Stimulated activated CD8-positive, alpha-beta memory T cell treated with anti-CD3 and anti-CD28 coated beads, Interleukin-12 subunit alpha, Interleukin-12 subunit beta, amount 100 ng/mL, for 4 hours (primary cell): ENCODE data around the gene MMP24OS.
A peak's percentile ranks its signal among the peaks of the same experiment; 100 is the strongest.
"Not testable (repeated sequence)": the region's sequence is repeated elsewhere in the genome, so short reads cannot be mapped to it uniquely, and the experiment has no call there.

Experiments
- DNase-seq: peaks from one replicate; pipeline ENCODE4 v3.0.0-alpha.2; 2020; ENCODE audit warnings: low read depth

MMP24OS gene

DNA sequence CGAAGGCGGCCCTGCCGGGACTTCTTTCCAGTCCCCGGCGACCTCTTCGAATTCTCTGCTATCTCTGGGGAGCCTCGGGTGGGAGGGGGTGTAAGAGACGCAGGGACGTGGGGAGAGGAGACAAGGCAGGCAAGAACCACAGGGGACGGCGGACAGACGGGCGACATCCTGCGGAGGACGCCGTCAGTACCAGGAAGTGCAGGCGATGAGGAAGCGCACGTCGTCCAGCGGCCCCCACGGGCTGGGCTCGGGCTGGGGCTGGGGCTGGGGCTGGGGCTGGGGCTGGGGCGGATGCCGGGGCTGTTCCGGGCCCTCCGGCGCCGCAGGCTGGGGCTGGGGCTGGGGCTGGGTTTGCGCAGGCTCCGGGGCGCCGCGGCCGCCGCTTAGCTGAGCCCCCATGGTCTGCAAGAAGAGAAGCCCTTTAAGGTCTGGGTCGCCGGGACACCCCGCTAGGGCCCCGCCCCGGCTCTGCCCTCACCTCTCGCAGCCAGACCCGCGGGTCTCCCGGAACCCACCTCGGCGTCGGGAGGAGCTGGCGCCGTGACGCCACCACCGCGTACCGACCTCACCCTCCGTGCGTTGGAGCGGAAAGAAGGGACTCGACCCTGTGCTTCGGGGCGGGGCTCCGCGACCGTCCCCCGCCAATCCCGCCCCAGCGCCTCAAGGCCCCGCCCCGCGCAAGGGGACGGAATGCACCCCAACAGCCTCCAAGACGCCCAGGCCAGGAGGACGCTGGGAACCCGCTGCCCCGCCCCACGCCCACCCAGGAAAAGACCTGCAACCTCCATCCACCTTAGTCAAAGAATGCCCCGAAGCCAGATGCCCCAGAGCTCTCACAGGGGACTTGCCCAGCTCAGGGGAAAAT lies at the start of gene MMP24OS:
Gene MMP24OS, minus strand, starts transcription at position 592 of the 865 bp plus-strand sequence. Its CDS starts 193 bp downstream, at position 399.
- DNase-seq = peak; percentile 80

GRCh38 chr20:35327074-35327976 lies 49.4 kb upstream of the MMP24OS start:
- DNase-seq = no peak

DNA sequence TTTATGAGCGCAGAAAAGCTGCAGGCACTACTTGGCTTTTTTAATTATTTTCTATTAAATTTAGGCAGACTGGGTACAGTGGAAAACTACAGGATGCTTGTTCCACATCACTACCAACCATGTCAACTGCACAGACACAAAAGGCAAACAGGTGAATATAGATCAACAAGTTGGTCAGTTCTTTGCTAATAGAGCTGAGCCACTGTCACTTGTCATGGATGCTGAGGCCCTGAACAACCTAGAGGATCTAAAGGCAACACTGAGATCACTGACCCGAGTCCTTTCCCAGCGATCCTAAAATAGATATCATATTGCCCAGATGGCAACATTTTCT lies 48.8 kb upstream of the MMP24OS start:
- no peak for DNase-seq

DNA sequence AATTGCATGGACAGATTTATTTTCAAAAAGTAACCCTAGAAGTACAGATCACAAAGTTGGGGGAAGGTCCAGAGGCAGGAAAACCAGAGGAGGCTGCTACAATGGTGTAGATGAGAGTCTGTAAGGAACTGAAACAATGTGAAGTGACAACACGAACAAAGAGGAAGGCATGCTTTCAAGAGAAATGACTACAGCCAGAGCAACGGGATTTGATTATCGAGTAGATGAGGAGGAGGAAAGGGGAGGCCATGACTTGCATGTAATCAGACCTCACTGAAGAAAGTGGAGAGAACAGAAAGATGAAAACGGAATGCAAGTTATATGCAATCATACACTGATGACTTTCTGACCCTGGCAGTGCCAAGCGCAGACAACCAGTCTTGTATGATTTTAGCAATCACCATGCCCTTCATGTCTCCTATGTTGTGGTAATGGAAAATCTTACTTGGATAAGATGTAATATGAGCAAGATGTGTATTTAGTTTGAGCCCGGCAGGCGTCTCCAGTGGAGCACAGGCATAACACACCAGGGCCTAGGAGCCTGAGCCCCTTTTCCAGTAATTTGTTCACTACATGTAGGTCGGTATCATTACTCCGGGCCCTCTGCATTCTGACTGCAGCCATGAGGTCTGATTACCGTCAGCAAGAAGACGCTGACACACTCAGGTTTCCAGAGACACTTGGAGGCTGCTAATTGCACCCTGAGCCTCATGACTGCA lies 48.3 kb upstream of the MMP24OS start:
- no peak for DNase-seq

- no peak for DNase-seq
Measured at GRCh38 chr20:35325401-35325800, 47.5 kb upstream of the MMP24OS start.

DNA sequence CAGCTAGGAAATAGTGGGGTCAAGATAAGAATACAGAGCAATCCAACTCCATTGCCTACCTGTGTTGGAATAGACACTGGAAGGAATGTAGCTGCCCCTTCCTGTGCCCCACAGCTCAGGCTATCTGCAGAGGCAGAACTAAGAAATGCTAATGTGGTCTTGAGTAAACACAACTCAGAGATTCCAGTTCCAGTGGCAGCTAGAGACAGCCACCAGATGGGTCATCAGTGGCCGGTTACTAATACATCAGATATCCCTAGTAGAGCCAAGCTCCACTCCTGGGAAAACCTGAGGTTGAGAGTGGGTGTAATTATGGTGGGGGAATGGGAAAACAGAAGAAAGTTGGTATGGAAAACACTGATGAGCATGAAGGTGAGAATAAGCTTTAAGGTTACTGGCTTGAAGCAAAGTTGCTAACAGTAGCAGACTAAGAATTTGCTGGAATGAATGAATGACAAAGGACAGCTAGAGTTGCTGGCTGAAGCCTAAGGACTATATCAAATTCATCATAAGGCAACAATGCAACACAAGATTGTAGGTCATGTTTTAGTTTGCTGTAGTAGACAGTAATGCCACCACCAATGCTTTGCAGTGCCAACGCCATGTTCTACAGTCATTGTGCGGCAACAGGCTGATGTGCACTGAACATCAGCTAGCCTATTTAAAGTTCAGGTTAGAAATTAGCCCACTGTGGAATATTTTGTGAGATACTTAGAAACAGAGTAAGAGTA lies 42.6 kb upstream of the MMP24OS start:
- no peak for DNase-seq

DNA sequence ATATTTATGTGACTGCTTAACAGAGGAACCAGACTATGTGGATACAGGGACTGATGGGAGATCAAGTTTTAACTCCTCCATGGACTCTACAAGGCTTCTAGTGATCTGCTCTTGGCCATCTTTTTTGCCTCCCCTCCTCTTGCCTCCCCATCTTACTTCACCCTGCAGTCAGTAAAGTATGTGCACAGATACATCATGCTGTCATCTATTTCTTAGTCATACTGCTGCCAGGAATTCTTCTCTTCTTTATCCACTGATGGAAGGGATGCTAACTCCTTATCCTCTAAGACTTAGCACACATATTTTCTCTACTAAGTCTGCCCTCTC lies 41.9 kb upstream of the MMP24OS start:
- DNase-seq = no peak

DNA sequence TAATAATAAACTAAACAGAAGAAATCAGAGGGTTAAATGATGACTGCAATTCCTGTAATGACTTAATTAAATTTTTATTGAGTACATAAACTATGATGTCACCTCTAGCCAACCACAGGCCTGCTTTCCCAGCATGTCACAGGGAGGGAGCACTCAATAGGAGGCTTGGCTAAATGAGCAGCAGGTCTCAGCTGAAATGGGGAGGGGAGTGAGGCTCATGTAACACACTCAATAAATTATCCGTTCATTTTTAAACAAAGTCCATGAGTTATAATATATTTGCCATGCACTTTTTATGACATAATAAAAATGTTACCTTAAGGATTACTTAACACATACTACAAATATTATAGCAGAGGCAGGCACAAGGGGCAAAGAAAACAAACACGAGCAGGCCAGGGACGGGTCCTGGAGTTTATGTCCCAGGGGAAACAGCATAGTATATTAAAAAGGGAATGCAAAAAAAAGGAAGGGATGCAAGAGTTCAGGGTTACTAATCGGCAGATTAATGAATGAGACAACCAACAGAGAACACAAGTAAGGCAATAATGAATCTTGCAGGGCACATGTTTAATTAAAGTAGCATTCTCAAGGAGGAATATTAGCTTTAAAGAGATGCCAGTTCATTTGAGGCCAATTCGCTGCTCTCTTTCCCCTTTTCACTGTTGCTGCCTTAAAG lies 41.4 kb upstream of the MMP24OS start:
- no peak for DNase-seq

- DNase-seq = no peak
Measured at GRCh38 chr20:35318502-35319157, 40.7 kb upstream of the MMP24OS start.

GRCh38 chr20:35317416-35318210 lies 39.7 kb upstream of the MMP24OS start:
- DNase-seq = no peak

DNA sequence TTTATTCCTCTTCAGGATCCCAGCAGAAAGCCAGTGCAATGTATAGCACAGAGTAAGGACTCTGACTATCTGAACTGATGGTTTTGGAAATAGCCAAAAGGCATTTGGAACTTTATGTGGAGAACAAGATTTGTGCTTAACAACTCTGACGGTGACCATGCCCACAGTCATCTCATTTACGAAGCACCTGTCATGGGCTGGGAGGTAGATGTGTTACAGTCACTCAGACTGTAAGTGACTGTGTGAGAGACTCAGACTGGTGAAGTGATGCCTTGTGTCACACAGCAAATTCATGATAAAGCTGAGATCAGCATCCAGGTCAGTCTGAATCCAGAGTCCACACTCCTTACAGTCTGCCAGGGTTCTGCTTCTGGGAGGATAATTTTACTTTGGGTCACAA lies 38.2 kb upstream of the MMP24OS start:
- DNase-seq = no peak

GRCh38 chr20:35315632-35316020 lies 37.7 kb upstream of the MMP24OS start:
- DNase-seq = not testable (repeated sequence)

GRCh38 chr20:35314816-35315631 lies 37.1 kb upstream of the MMP24OS start:
- no peak for DNase-seq

DNA sequence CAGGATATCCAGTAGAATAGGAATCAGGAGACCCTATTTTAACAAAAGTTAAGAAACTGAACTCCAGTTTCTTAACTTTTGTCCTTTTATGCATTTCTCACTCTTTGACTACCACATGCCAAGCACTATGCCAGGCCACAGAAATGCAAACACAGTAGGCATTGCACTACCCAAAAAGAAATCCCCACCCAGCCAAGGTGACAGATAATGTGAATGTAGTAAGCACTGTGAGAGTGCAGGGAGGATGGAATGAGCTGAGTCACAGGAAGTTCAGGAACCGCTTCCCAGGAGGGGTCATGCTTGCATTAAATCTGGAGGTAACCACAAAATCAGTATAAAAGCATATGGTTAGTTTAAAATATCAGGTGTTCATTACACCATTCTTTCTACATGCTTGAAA lies 34.4 kb upstream of the MMP24OS start:
- DNase-seq = no peak

- no peak for DNase-seq
Measured at GRCh38 chr20:35311822-35312221, 33.9 kb upstream of the MMP24OS start.

GRCh38 chr20:35311409-35311808 lies 33.5 kb upstream of the MMP24OS start:
- DNase-seq = no peak

DNA sequence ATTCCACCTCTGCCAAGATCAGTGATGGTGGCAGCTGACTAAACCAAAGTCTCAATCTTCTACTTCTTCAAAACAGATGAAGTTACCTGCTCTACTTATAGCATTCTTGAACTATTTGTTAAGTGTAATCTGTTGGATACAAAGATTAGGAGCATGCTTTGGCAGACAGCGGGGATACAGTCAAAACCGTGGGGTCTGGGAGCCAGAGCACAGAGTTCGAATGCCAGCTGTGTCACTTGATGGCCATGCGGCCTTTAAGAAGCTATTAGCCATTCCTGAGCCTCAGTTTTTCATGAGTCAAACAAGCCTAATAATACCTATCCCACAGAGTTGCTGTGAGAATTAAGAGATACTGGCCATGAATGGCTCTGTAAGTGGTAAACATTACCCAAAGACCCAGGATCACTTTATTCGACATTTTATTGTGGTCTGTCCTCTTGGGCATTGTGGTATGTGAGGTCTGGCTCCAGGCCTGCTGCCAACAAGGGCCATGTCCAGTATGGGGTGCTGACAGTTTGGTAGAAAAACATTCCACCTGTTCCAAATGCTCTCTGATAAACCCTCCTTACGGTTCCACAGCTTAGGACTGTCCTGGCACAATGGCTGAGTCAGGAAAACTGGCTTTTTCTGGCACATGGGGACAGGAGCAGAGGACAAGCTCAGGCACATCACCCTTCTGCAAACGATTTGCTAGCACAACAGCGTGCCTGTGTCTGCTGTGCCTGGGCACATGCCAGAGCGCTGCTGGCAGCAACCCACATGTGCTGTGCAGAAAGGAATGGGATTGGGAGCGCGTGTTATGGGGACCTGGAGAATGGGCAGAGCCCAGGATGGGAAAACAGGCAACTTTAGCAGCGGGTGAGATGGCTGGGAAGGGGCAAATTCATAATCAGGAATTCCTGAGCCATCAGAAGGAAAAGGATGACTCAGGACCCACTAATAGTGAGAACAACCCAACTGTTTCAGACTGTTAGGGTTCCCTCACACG lies 30.0 kb upstream of the MMP24OS start:
- DNase-seq = no peak
